NOMO-1 treated with DMSO at 0.1 percent for 48 hours (cell line): Measurements from ENCODE around the gene APRT.
"Not testable (repeated sequence)": the region's sequence is repeated elsewhere in the genome, so short reads cannot be mapped to it uniquely, and the experiment has no call there.

Experiments used
- DNase-seq: peaks from one replicate; lab custom pipeline; 2025; ENCODE audit not compliant: unreplicated experiment; lab: John Stamatoyannopoulos, UW

APRT gene

DNA sequence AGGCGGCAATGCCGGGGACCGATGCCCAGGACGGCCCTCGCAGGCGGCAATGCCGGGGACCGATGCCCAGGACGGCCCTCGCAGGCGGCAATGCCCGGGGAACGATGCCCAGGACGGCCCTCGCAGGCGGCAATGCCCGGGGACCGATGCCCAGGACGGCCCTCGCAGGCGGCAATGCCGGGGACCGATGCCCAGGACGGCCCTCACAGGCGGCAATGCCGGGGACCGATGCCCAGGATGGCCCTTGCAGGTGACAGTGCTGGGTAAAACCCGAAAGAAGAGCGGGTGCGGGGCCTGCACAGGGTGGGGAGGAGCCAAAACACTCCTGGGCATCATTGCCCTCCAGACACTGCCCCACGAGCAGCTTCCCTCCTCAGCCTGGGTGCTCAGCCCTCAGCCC is 11.9 kb upstream of the APRT start:
- DNase-seq = not testable (repeated sequence)

DNA sequence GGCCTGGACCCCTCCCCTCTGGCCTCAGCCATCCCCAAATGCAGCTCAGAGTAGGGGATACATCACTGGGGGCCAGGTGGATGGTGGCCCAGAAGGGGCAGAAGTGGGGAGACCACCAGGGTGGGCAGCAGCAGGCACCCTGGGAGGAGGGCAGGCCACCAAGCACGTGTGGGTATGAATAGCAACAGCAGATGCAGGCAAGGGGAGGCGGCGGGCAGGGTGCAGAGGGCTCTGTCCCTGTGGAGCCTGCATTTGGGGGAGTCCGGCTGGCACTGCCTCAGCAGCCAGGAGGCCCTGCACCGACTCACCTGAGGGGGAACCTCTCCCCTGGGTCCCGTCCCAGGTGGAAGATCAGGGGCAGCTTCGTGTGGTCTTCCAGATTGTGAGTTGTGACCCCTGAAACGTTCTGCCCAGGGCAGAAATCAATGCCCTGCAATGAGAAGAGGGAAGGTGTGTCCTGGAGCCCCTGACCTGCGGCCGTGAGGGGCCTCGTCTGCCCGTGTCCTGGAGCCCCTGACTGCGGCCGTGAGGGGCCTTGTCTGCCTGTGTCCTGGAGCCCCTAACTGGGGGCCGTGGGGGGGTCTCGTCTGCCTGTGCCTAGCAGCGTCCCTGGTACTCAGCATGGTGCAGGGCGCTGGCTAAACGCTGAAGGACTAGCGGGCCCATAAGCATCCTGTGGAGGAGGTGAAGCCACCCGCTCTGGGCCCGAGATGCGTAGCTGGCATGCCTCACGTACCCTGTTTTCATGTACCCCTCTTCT is 10.7 kb upstream of the APRT start:
- DNase-seq = no peak

DNA sequence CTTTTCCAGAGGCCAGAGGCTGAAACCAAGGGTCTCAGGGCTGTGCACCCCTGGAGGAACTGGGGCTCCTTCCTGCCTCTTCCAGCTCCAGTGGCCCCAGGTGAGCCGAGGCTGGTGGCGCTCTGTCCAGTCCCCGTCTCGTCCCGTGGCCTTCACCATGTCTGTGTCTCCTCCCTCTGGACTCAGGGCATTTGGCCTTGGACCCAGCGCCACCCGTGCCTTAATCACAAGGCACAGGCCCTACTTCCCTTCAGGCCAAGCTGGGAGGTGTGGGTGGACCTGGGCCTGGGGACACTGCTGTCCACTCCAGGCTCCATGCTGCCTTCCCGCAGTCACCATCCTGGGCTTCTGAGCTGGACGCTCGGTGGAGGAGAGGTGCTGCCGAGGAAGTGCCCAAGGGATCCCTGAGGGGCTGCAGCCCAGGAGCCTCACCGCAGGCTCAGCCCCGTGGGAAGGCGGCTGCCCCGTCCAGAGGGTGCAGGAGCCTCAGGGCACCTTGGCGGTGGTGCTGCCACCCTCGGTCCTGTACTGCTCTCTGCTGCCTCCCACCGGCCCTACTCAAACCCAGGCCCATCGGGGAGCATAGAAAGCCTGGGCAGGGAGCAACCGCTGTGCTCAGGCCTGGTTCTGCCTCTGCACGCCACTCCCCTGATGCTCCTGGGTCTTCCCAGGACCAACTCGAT is 9.6 kb upstream of the APRT start:
- no peak for DNase-seq

DNA sequence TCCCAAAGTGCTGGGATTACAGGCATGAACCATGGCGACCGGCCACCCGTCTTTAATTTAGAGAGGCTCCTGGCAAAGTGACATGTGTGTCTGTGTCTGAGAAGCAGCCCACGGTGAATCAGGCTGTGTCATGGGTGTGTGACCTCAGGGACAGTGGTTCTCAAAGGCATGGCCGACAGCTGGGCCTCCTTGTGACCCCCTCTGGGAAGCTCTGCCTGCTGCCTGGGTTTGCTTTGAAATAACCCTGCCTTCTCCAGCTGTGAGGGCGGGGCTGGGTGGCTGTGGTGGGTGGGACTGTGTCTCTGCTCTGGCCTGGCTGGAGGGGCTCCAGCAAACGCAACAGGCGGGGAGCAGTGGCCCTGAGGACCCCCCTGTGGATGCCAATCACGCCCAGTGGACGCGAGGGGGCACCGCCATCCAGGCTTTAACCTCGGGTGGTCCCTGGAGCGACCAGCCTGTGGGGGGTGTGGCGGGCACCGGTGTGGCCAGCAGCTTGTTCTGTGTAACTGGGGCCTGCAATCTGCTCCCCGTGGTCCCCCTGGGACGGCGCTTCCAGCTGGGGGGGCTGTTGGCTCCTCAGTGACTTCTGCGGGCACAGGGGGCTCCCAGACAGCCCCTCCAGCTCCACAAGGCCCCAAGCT is 8.8 kb upstream of the APRT start:
- no peak for DNase-seq

DNA sequence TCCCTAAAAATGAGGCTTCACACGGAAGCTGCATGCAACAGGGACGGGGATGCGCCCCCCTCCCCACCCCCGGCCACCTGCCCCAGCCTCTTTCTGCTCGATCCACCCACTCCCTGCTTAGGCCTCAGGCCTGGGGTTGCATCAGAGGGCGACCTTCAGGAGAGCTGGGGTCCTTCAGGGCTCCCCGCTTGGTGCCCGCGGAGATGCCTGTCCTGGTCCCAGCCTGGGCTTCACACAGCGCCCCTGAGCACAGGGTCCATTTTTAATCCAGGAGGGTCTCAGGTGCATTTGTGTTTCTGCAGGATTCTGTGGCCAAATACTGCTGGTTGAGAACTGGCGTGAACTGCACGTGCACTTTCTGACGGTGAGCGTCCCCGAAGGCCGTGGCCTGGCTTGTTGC is 7.4 kb upstream of the APRT start:
- DNase-seq = no peak

DNA sequence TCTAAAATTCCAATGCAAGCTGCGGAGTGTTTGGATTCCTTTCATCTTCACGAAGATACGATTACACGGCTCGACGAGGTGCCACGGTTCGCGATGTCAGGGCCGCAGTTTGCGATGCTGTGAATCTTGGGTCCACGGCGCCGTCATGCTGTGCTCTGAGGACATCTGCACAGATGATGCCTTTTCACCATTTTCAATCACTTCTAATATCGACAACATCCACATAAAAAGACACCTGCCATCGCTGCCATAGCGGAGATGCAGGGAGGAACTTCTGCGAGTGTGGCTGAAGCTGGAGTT is 6.8 kb upstream of the APRT start:
- no peak for DNase-seq

DNA sequence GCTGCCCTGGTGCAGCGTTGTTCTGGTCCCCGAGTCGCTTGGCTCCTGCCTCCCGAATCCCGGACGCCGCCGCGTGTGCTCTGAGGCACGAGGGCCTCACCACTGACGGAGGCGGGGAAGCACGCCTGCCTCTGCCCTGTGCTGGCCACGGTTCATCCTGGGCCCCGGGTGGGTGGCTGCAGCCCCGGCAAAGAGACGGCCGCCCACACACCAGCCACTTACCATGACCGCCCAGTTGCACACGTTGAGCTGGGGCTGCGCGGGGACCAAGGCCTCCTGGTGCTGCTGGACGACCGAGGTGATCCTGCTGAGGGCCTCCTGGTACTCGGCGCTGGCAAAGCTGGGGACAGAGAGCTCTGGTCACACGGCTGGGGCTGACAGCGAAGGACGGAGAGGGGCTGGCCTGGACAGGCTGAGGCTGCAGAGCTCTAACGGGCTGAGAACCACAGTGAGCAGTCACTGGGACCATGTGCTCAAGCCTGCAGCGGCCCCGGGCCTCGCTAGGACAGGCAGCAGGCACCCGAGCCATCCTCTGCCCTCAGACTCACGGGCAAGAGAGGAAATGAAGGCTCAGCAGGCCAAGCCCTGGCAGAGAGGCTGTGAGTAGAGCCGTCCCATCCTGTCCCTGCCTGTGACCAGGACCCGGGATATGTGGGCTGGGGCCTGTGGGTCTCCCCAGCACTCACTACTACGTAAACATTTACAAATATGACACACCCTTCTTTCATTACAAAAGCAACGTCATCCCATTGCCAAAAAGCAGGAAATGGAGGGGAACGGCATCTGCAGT is 6.3 kb upstream of the APRT start:
- DNase-seq = no peak

DNA sequence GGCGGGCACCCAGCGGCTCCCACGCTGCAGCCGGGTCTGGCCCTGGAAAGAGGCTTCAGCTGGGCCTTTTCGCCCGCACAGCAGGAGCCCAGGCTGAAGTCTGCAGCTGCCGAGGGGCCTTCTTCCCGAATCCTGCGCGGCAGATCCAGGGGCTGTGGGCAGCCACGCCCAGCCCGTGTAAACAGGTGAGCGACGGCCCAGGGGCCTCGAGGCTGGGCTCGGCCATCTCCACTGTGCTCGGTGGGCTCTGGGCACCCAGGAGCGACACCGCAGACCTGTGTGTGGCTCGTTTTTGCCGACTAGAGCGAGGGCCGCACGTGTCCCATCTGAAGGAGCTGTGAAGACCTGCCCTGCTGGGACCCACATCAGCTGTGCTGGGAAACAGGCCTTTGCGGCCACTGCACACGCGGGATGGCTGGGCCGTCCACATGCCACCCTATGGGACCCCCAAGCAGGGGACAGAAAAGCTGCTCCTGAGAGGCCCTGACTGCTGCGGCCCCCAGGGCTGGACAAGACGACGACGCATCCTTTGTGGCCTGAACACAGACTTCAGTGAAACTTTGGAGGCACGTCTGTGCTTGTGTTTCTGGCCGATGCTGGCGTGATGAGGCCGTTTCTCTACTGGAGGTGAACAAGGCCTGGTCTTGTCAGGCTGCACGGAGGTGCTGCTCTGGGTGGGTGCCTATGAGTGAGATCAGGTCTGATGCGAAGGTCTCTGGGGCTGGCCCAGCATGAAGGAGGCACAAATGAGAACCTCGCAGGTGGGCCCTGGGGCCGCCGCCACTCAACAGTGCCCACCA is 5.2 kb upstream of the APRT start:
- no peak for DNase-seq

DNA sequence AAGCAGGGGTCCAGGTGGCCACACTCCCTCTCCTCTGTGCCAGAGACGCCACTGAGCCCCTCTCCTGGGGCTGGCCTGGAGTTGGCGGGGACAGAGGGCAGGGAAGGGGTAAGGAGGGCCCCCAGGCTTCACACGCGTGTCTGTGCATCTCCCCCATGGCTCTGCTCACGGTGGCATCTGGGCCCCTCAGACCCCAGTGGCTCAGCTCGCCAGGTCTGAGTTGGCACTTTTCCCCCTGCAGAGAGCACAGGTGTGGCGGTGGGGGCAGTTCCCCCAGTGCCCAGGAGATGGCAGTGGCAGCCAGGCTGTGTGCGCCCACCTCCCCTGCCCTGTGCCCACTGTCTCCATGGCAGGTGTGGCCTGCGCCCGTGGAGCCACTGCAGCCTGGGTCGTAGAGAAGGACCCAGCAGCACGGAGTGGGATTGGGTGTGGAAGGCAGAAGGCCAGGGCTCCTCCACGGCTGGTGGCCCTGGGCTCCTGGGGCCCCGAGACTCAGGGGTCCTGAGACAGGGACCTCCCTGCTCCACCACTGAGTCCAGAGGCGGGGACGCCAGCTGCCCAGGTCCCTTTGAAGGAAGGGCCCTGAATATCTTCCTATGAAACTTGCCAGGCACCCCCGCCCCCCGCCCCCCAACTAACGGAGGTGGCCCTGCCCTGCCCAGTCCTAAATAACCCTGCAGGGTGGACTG is 4.3 kb upstream of the APRT start:
- peak; percentile 28 for DNase-seq

DNA sequence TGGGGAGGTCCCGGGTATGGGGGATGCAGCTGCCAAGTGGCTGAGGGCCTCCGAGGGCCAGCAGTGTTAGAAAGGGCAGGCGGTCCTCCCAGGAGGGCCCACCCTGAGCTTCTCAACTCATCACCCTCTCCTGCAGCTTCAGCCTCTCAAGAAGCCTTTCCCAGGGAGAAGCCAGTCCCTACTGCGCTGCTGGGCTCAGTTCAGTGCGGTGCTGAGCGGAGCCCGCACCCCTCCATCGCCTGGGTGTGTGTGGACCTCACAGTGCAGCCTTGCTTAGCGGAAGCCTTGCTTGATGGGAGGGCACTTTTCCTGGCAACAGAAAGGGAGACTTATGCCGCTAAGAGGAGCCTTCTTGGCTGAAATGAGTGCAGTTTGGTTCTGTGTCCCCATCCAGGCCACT is 3.5 kb upstream of the APRT start:
- DNase-seq = no peak

DNA sequence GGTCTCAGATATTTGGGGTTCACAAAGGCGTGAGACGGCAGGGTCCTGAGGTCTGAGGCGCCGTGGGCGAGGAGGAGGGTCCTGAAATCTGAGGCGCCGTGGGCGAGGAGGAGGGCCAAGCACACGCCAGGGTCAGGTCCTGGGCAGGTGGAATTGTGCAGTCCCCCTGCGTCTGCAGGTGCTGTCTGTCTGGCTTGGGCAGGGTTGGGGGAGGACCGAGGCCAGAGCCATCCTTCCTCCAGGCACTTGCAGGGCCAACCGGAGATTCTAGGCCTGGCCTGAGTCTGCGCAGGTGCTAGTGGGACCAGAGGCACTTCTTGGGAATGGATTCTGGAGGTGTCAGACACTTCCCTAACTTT is 2.4 kb upstream of the APRT start:
- DNase-seq = no peak

DNA sequence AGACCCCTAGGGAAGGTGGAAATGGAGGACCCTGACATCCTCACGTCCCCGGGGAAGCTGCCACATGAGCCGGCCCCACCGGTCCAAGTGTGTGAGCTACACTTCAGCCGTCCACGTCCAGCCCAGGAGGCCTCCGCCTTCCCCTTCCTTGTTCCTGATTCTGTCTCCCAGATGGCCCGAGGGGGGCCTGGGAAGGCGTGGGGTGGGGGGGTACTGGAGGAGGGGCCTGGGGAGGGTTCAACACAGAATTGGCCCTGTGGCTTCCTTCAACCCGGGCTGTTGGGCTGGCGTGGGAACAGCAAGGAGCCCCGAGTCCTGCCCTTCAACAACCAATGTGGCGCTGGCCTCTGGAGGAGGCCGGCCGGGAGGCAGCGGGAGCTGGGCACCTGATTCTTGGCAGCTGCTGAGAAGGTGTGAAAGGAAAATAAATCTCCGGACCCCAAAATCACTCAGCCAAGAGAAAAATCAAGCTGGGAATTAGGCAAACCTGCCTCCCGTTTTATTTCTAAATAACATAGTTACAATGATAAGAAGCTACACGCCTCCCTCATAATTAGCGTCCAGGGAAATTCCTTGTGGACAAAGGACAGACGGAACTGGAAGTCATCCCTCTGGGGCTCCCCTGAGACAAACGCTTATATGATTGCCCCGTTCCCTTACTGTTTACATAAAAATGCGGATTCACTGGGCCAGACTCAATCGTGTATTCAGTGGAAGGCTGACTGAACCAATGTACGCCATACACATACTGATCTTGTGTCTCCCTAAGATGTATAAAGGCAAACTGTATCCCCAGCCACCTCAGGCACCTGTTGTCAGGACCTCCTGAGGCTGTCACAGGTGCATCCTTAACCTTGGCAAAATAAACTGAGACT is 1.8 kb upstream of the APRT start:
- DNase-seq = no peak

DNA sequence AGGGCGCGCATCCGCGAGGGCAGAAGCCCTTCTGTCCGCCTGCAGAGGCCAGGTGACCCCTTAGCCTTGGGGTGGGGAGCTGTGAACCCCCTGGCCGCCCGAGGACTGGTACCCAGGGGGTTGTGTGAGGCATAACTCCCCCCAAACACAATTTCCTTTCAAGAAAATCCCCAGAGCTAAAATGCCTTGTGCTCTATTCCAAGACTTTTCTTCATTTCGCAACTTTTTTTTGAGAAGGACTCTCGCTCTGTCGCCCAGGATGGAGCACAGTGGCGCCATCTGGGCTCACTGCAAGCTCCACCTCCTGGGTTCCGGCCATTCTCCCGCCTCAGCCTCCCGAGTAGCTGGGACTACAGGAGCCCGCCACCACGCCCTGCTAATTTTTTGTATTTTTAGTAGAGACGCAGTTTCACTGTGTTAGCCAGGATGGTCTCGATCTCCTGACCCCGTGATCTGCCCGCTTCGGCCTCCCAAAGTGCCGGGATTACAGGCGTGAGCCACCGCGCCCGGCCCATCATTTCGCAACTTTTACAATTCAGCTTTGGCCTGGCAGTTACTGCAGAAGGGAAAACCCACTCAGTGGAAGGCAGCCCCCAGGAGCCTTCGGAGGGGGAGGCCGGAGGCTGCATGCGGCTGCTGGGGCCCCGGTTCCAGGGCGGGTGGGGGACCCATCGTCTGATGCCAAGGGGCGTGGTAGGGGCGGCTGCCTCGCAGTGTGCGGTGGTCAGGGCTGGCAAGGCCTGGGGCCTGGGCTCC is 963 bp upstream of the APRT start:
- DNase-seq = peak; percentile 64

DNA sequence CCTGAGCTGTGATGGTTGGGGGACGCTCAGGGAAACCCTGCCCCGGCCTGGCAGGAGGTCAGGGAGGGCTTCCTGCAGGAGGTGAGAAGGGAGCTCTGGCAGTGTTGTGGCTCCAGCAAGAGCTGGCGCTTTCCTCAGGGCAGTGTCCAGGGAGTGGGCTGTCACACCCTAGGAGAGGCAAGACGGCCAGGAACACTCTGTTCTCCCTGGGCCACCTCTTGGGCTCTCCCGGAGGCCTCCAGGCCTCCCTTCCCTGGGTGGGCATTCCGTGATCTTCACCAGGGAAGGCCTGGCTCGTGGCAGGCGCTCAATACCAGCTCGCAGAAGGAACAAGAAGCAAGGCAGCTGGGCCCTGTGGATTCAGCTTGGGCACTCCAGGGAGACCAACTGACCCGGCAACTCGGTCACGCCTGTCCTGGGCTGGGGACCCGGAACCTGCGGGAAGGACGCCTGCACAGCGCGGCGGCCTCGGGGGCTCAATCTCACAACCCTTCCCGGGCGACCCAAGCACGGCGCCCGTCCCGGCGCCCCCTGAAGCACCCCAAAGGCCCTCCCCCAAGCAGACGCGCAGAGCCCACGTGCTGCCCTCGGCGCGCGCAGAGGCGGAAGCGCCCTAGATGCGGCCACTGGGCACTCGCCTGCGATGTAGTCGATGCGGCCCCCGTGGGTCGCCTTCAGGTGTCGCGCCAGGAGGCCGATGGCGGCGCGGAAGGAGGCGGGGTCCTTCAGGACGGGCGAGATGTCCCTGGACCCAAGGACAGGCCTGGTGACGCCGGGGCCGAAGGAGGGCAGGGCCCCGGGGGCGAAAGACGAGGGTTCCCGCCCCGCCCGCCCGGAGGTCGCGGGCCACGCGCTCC is 588 bp downstream of the APRT start:
- peak; percentile 59 for DNase-seq

DNA sequence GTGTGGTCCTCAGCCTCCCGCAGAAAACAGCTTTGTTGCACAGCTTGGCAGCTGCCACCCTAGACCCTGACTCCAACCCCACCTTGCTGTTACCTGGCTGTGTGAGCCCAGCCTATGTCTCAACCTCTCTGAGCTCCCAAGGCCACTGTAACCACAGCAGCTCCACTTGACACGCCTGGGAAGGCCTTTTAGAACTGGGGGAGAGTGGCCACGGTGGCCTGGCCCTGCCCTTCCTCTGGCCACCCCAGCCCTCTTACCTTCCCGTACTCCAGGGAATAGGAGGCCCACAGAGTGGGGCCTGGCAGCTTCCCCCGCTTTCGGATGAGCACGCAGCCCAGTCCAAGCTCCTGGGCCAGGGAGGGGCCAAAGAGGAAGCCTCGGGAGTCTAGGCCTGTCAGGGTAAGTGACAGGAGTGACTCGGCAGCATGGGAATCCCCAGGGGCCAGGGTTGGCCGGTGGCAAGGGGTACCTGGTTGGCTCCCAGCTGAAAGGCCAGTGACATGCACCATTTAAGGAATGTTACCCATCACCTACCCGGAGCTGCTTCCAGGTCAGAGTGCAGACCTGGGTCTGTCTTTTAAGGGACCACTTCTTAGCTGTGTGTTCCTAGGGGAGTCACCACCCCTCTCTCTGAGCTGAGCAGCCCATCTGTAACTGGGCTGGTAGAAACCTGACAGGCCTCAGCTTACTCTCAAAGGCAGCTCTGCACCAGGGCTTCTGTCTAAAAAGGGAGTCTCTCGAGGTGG is 1.4 kb downstream of the APRT start:
- peak; percentile 35 for DNase-seq

DNA sequence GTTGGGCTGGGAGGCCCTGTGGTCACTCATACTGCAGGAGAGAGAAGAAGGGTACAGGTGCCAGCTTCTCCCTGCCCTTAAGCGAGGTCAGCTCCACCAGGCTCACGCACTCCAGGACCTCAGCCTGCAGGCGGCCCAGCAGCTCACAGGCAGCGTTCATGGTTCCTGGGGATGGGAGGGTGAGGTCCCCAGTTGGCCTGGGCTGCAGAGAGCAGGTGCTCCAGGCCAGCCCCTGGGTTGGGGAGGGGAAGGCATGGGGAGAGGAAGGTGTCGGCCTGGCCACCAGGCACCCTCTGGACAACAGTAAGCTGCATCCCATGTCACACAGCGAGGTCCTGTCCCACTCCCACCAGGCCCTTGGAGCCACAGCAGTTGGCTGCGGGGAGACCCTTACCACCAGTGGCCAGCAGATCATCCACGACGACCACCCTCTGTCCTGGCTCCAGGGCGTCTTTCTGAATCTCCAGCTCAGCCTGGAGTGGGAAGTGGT is 2.0 kb downstream of the APRT start:
- DNase-seq = no peak
